GM23338 (cell line): Measurements from ENCODE around the gene SEMA6B.

ENCODE experiments used
- CTCF ChIP-seq, 2 experiments: fragments of 200-600 bp in 1 of 2; sonication (generic) in 1 of 2; conservative IDR thresholded peaks; 2 replicates each; pipeline versions ENCODE4 v1.5.1 to v1.6.1; 2016 to 2017; ENCODE audit warnings: antibody characterized with exemption in 2 of 2, low read depth in 2 of 2, mild to moderate bottlenecking in 2 of 2, moderate library complexity in 1 of 2
- ETS1 ChIP-seq: IDR thresholded peaks from 2 replicates; pipeline ENCODE4 v1.6.1; 2016; ENCODE audit warnings: antibody characterized with exemption
- EZH2 ChIP-seq: fragments of 200-600 bp; sonication (generic); IDR thresholded peaks from one replicate; pipeline ENCODE4 v1.8.0; 2017; ENCODE audit warnings: antibody characterized with exemption, mild to moderate bottlenecking, low read depth; ENCODE audit not compliant: unreplicated experiment
- EZH2phosphoT487 ChIP-seq: fragments of 200-600 bp; sonication (generic); IDR thresholded peaks from one replicate; pipeline ENCODE4 v1.8.1; 2018; ENCODE audit warnings: antibody characterized with exemption; ENCODE audit not compliant: unreplicated experiment
- POLR2AphosphoS5 ChIP-seq: IDR thresholded peaks from 2 replicates; pipeline ENCODE4 v1.6.1; 2016; ENCODE audit warnings: antibody characterized with exemption, low read depth
- STAT1 ChIP-seq: IDR thresholded peaks from one replicate; pipeline ENCODE4 v1.6.1; 2016; ENCODE audit warnings: antibody characterized with exemption; ENCODE audit not compliant: unreplicated experiment
- TF ChIP-seq, protein P1 (sequence below): IDR thresholded peaks from one replicate; pipeline ENCODE4 v1.6.1; 2018; ENCODE audit warnings: antibody characterized with exemption; ENCODE audit not compliant: unreplicated experiment

- TF ChIP-seq CTCF (conservative IDR thresholded peaks at IDR 0.05; ENCODE audit: low read depth in 2 of 2) (no peak), EZH2 (no peak), EZH2phosphoT487 (no peak), POLR2AphosphoS5 (no peak), STAT1 (no peak), ETS1 (no peak)
- TF ChIP-seq, protein P1, sequence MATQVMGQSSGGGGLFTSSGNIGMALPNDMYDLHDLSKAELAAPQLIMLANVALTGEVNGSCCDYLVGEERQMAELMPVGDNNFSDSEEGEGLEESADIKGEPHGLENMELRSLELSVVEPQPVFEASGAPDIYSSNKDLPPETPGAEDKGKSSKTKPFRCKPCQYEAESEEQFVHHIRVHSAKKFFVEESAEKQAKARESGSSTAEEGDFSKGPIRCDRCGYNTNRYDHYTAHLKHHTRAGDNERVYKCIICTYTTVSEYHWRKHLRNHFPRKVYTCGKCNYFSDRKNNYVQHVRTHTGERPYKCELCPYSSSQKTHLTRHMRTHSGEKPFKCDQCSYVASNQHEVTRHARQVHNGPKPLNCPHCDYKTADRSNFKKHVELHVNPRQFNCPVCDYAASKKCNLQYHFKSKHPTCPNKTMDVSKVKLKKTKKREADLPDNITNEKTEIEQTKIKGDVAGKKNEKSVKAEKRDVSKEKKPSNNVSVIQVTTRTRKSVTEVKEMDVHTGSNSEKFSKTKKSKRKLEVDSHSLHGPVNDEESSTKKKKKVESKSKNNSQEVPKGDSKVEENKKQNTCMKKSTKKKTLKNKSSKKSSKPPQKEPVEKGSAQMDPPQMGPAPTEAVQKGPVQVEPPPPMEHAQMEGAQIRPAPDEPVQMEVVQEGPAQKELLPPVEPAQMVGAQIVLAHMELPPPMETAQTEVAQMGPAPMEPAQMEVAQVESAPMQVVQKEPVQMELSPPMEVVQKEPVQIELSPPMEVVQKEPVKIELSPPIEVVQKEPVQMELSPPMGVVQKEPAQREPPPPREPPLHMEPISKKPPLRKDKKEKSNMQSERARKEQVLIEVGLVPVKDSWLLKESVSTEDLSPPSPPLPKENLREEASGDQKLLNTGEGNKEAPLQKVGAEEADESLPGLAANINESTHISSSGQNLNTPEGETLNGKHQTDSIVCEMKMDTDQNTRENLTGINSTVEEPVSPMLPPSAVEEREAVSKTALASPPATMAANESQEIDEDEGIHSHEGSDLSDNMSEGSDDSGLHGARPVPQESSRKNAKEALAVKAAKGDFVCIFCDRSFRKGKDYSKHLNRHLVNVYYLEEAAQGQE, result no peak
These were observed 37.9 kb upstream of the SEMA6B start for GRCh38 chr19:4597278-4597974.
